ENCODE results near the gene ENAH. TPM values are rescaled to one million over a fixed set of nuclear protein-coding genes. Genes with fewer than 3 reads are reported as not detected.

Gene ENAH
- total RNA-seq, 4 donors from 2014 or later = 31.4 to 56.3 (median 45.3) TPM

- TF ChIP-seq POLR2A (IDR thresholded peaks at IDR 0.05) = no peak
- no peak for TF ChIP-seq CTCF (IDR thresholded peaks at IDR 0.05)
- TF ChIP-seq EP300 (IDR thresholded peaks at IDR 0.05) = no peak
- no peak for DNase-seq (ENCODE audit: low spot score in 2 of 2)
- 63 to 66% methylated on average over 4 of the region's 4 CpGs for WGBS, 2 donors
- Histone ChIP-seq H3K9me3 (no peaks in the 10 kb centered on the region), H3K4me3 (no peak overlapping the region), H3K27ac (no peak overlapping the region), H3K4me1 (peaks cover 0 to 6% (median 0%) of the 10 kb centered on the region in 4 donors), H3K27me3 (no peaks in the 10 kb centered on the region), H3K36me3 (no peaks in the 10 kb centered on the region)
These were observed 39.1 kb upstream of the ENAH start for GRCh38 chr1:225691861-225692516.

- Histone ChIP-seq H3K27me3 (no peaks in the 10 kb centered on the region), H3K9me3 (no peaks in the 10 kb centered on the region), H3K36me3 (no peaks in the 10 kb centered on the region), H3K4me3 (no peak overlapping the region), H3K4me1 (peaks cover 0 to 6% (median 0%) of the 10 kb centered on the region in 4 donors), H3K27ac (no peak overlapping the region)
- no peak for DNase-seq (ENCODE audit: low spot score in 2 of 2)
- TF ChIP-seq POLR2A (IDR thresholded peaks at IDR 0.05) = no peak
- TF ChIP-seq CTCF (IDR thresholded peaks at IDR 0.05) = no peak
- TF ChIP-seq EP300 (IDR thresholded peaks at IDR 0.05) = no peak
- WGBS, 2 donors = 32 to 39% methylated on average over 2 of the region's 2 CpGs
These were observed 38.5 kb upstream of the ENAH start for GRCh38 chr1:225691377-225691776.

- no peak for DNase-seq (ENCODE audit: low spot score in 2 of 2)
- Histone ChIP-seq H3K4me3 (no peak overlapping the region), H3K4me1 (peaks cover 0 to 6% (median 0%) of the 10 kb centered on the region in 4 donors), H3K27ac (no peak overlapping the region), H3K36me3 (no peaks in the 10 kb centered on the region), H3K27me3 (no peaks in the 10 kb centered on the region), H3K9me3 (no peaks in the 10 kb centered on the region)
- TF ChIP-seq POLR2A (IDR thresholded peaks at IDR 0.05) = no peak
- no peak for TF ChIP-seq CTCF (IDR thresholded peaks at IDR 0.05)
- no peak for TF ChIP-seq EP300 (IDR thresholded peaks at IDR 0.05)
- 84 to 92% methylated on average over 2 of the region's 2 CpGs for WGBS, 2 donors
These were observed 37.0 kb upstream of the ENAH start for GRCh38 chr1:225689882-225690459.

GRCh38 chr1:225688345-225688744, 35.4 kb upstream of the ENAH start:
- TF ChIP-seq CTCF (IDR thresholded peaks at IDR 0.05) (no peak), POLR2A (IDR thresholded peaks at IDR 0.05) (no peak), EP300 (IDR thresholded peaks at IDR 0.05) (no peak)
- WGBS, 2 donors = 92 to 94% methylated on average over 2 of the region's 2 CpGs
- Histone ChIP-seq H3K9me3 (no peaks in the 10 kb centered on the region), H3K4me1 (peaks cover 0 to 6% (median 0%) of the 10 kb centered on the region in 4 donors), H3K27ac (no peak overlapping the region), H3K36me3 (no peaks in the 10 kb centered on the region), H3K4me3 (no peak overlapping the region), H3K27me3 (no peaks in the 10 kb centered on the region)
- no peak for DNase-seq (ENCODE audit: low spot score in 2 of 2)

- Histone ChIP-seq H3K27ac (no peak overlapping the region), H3K27me3 (no peaks in the 10 kb centered on the region), H3K36me3 (no peaks in the 10 kb centered on the region), H3K9me3 (no peaks in the 10 kb centered on the region), H3K4me1 (no peaks in the 10 kb centered on the region), H3K4me3 (no peak overlapping the region)
- 66 to 84% methylated on average over 1 of the region's 1 CpG for WGBS, 2 donors
- DNase-seq (ENCODE audit: low spot score in 2 of 2) = no peak
- TF ChIP-seq CTCF (IDR thresholded peaks at IDR 0.05) (no peak), EP300 (IDR thresholded peaks at IDR 0.05) (no peak), POLR2A (IDR thresholded peaks at IDR 0.05) (no peak)
These were observed 32.7 kb upstream of the ENAH start for GRCh38 chr1:225685476-225686176.
